DLD1 (cell line): ENCODE measurements around the gene DPP9.

Experiments
- in situ Hi-C: cut with HindIII; loops from 2 replicates; pipeline ENCODE4 v1.10.0; 2017; ENCODE audit warnings: low sequenced_read_pairs

DPP9 gene

DNA sequence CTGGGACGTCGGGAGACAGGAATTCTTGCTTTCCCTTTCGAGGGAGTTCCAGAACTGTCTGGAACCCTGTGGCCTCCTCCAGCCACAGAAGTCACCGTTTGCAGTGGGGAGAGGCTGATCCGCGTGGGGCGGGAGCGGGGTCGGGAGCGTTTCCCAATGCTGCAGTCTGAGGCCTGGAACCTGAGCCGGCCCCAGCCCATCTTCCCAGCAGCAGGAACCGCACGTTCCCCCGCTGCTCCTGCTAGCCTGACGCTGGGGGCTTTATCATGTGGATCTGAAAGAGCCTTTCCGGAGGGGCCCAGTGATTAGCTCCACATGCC, 13.4 kb downstream of the DPP9 start:
- in situ Hi-C loops: no loop called here

- in situ Hi-C loops: no loop called here
Measured at GRCh38 chr19:4709440-4710280, 14.0 kb downstream of the DPP9 start.

- in situ Hi-C loops: no loop called here
Measured at GRCh38 chr19:4707956-4708650, 15.5 kb downstream of the DPP9 start.

DNA sequence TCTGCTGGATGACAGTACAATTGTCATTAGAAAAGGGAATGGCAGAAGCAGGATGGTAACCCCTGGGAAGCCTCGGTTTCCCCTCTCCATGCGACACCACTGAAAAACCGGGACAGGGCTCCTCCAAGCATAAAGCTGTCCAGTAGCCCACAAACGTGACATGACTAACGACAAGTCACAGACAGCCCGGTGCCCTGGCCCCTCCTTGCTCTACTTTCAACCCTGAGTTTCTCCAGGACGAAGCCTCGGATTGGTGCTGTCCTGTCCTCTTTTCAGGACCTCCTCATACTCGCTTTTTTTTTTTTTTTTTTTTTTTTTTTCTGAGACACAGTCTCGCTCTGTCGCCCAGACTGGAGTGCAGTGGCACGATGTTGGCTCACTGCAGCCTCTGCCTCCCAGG, 16.3 kb downstream of the DPP9 start:
- in situ Hi-C loops: no loop called here

DNA sequence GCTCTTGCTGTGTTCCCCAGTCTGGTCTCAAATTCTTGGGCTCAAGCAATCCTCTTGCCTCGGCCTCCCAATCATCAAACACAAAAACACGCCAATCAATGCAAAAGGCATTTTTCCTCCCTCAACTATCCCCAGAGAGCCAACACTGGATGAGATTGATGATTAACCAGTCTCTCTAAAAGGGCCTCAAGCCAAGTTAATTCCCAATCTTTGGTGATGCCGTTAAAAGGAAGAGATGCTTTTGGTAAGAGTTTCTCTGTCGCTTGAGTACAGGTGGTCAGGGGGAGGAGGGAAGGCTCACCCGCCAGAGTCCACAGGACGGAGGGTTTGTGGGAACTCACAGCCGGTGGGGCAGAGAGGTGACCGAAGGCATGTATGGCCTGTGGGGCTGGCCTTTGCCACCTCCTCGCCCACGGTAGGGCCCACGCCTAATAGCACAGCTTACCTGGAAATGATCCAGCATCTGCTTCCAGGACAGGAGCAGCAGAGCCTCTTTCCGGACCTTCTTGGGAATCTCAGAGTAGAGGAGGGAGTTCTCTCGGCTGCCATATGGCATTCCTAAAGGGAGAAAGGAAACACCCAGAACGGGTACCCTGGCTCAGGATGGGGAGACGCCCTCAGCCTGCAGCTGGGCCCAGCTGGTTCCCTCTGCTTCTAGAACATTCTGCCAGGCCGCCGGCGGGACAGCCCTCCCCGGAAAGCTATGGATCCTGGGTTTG, 18.1 kb downstream of the DPP9 start:
- in situ Hi-C loops: no loop called here

DNA sequence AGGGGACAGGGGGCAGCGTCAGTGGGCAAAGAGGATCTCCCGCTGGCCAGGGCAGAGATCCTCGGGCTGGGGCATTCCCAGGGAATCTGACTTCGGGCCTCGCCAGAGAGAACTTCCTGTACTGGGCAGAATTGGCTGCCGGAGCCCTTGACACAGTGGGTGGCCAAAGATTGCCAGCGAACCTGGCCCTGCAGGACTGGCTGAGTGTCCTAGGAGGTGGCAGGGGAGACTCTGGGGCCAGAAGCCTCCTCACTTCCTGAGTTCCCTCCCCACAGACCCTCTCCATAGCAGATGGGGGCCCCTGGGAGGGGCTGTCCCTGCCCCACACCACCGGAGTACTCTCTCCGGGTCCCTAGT, 19.3 kb downstream of the DPP9 start:
- in situ Hi-C loops: no loop called here

- in situ Hi-C loops: no loop called here
Measured at GRCh38 chr19:4703671-4704316, 19.8 kb downstream of the DPP9 start.

GRCh38 chr19:4702764-4703163, 20.9 kb downstream of the DPP9 start:
- in situ Hi-C loops: no loop called here

DNA sequence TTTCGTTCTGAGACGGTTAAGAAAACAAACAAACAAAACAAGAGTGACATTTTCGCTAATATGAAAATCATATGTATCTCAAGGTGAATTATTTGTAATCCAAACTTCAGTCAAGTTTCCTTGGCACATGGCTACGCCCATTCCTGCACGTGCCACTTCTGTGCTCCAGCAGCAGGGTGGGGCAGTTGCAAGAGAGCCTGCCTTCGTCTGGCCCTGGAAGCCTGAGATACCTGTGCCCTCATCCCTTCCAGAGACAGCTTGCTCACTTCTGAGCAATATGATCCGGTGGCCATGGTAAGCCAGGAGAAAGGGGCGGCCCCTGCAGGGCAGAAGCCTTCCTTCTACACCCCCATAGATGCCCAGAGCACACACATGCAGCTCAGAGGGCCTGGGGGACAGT, 22.1 kb downstream of the DPP9 start:
- in situ Hi-C loops: no loop called here

DNA sequence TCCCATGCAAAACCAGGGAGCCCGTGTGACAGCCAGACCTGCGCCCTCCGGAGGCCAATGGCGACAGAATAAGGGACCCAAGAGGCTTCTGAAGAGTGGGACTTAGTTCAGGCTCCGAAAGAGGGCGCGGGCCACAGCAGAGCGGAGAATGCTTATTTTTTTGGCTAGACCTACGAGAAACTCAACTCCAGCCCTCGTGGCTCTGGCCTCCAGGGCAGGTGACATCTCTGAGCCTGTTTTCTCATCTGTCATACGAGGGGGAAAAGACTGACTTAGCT, 23.0 kb downstream of the DPP9 start:
- in situ Hi-C loops: no loop called here

DNA sequence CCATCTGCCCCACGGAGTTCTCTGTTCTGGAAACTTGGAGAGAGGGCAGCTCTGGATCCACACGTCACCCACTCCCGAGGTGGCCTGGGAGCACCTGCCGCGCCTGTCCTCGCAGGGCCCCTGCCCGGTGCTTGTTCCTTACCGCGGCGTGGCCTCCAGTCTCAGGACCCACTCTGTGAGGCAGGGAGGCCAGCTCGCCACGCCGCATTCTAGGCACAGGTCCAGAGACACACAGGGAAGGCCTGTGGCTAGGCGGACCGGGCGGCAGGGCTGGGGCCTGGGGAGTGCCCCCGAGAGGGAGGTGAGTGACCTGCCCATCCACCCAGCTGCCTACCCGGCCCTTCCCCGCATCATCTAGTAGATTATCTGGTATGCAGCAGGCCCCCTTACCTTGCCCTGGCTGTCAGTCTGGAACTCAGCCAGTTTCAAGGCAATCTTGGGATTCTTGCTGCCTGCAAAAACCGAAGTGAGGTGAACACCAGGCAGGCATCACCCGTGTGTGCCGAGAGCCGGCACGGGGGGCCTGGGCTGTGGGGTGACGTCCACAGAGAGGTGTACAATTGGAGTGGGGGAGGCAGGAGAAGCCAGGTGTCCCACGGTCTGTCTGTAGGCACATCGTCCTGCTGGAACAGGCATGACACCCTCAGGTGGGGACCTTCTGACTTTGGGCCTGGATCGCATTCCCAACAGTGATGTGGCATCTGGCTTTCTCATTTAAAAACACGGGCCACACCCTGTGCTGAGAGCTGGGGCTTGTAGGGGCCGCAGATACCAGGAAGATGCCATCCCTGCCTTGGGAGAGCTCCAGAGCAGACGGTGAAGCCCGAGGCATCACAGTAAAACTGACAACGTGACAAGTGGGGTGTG, 23.6 kb downstream of the DPP9 start:
- in situ Hi-C loops: no loop called here

DNA sequence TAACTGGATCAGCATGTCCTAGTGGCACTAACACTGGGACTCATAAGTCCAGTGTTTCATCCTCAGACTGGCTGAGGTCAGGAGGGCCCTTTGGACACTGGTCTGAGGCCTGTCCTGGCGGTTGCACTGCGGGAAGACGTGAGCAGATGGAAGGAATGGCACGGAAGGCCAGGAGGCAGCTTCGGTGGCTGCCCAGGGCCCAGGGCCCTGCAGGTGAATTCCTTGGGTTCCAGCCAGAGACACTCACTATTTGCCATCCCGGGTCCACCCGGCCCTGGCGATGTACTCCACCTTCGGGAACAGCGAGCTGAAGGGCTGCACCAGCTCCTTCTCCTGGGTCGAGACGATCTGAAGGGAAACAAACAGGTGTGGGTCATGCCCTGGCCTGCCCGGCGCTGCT, 26.3 kb downstream of the DPP9 start:
- in situ Hi-C loops: no loop called here

- in situ Hi-C loops: no loop called here
Measured at GRCh38 chr19:4695224-4695731, 28.4 kb downstream of the DPP9 start.

- in situ Hi-C loops: no loop called here
Measured at GRCh38 chr19:4694211-4694987, 29.2 kb downstream of the DPP9 start.

- in situ Hi-C loops: no loop called here
Measured at GRCh38 chr19:4693471-4694121, 30.0 kb downstream of the DPP9 start.

- in situ Hi-C loops: no loop called here
Measured at GRCh38 chr19:4693078-4693350, 30.6 kb downstream of the DPP9 start.

- in situ Hi-C loops: no loop called here
Measured at GRCh38 chr19:4692251-4693077, 31.2 kb downstream of the DPP9 start.

DNA sequence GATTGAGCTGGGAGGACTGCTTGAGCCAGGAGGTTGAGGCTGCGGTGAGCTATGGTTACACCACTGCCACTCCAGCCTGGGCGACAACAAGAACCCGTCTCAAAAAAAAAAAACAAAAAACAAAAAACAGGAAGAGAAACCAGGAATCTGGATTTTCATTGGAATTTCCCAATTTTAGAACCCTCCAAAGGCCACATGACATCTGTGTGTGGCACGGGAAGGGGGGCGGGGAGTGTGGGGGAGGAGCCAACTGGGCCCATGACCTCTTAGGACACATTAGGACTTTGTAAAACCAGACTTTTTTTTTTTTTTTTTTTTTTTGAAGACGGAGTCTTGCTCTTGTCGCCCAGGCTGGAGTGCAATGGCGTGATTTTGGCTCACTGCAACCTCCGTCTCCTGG, 32.3 kb downstream of the DPP9 start:
- in situ Hi-C loops: no loop called here

- in situ Hi-C loops: no loop called here
Measured at GRCh38 chr19:4690361-4690760, 33.3 kb downstream of the DPP9 start.
